Endodermal cell (in vitro differentiated cells): ENCODE results near the gene AXIN1. TPM values are rescaled to one million over a fixed set of nuclear protein-coding genes. Genes with fewer than 3 reads are reported as not detected.

Source experiments
- DNase-seq: peaks from one replicate; pipeline ENCODE4 v3.0.0-alpha.2; 2017
- H3K27ac ChIP-seq: 2 replicates; pipeline ENCODE4 v1.5.1; 2013; ENCODE audit warnings: mild to moderate bottlenecking, low read depth, low read length, moderate library complexity
- H3K27me3 ChIP-seq: 2 replicates; pipeline ENCODE4 v1.6.1; 2013; ENCODE audit warnings: mild to moderate bottlenecking, low read length, moderate library complexity; ENCODE audit not compliant: insufficient read depth, control insufficient read depth, poor library complexity, severe bottlenecking
- H3K36me3 ChIP-seq: 2 replicates; pipeline ENCODE4 v1.7.0; 2013; ENCODE audit warnings: mild to moderate bottlenecking, low read length, moderate library complexity; ENCODE audit not compliant: control insufficient read depth, insufficient read depth
- H3K4me1 ChIP-seq: one replicate; pipeline ENCODE4 v1.7.0; 2013; ENCODE audit warnings: low read length; ENCODE audit not compliant: control insufficient read depth, insufficient read depth
- H3K4me3 ChIP-seq: 2 replicates; pipeline ENCODE4 v1.5.1; 2013; ENCODE audit warnings: mild to moderate bottlenecking, low read length, moderate library complexity
- H3K9ac ChIP-seq: 2 replicates; pipeline ENCODE4 v1.6.1; 2013; ENCODE audit warnings: mild to moderate bottlenecking, low read length, moderate library complexity; ENCODE audit not compliant: poor library complexity, severe bottlenecking; ENCODE audit errors: extremely low read depth
- H3K9me3 ChIP-seq: 2 replicates; pipeline ENCODE4 v1.6.1; 2013; ENCODE audit warnings: mild to moderate bottlenecking, low read length, moderate library complexity; ENCODE audit not compliant: control insufficient read depth
- H3K27ac Mint-ChIP-seq: 2 replicates; pipeline ENCODE4 v1.8.0; 2020; ENCODE audit warnings: mixed read lengths
- H3K27me3 Mint-ChIP-seq: 2 replicates; pipeline ENCODE4 v1.8.0; 2021; ENCODE audit warnings: mild to moderate bottlenecking, mixed read lengths; ENCODE audit not compliant: insufficient read depth
- H3K36me3 Mint-ChIP-seq: 2 replicates; pipeline ENCODE4 v1.8.0; 2020; ENCODE audit warnings: low read depth, mixed read lengths
- H3K4me1 Mint-ChIP-seq: 2 replicates; pipeline ENCODE4 v1.8.0; 2020; ENCODE audit warnings: mixed read lengths
- H3K4me3 Mint-ChIP-seq: 2 replicates; pipeline ENCODE4 v1.8.0; 2020; ENCODE audit warnings: mild to moderate bottlenecking, moderate library complexity, mixed read lengths
- H3K9me3 Mint-ChIP-seq: 2 replicates; pipeline ENCODE4 v1.8.0; 2020; ENCODE audit warnings: mild to moderate bottlenecking, mixed read lengths
- WGBS, 2 experiments: methylation state at CpG; one replicate each; pipeline versions ENCODE4 v1.1.5 to v1.1.7; 2013; ENCODE audit warnings: missing lambda C conversion rate in 2 of 2, mixed read lengths in 1 of 2; ENCODE audit not compliant: insufficient coverage in 1 of 2, insufficient read length in 1 of 2; 5-methylcytosine and 5-hydroxymethylcytosine counted together
- total RNA-seq, 2 donors: library from RNA; stranded (reverse); fragmentation: NEBNext Ultra II Directional in 1 of 2; extraction: Animal tissue kit (Norgen Biotek cat#: 25700) in 1 of 2; gene quantifications; 2 replicates in 1 of 2; 3 replicates in 1 of 2; pipeline ENCODE4 v1.2.1, GENCODE V29; 2021
- TF ChIP-seq, protein P1 (sequence below): fragments of 200-600 bp; sonication (generic); conservative IDR thresholded peaks from 2 replicates; pipeline ENCODE4 v1.5.0; 2021; ENCODE audit warnings: antibody characterized with exemption, mild to moderate bottlenecking

The AXIN1 gene
- total RNA-seq, 2 donors from 2014 or later, result 36.5 to 37.3 TPM

GRCh38 chr16:254461-254860, 98.1 kb downstream of the AXIN1 start:
- peaks cover 10% of the 10 kb centered on the region for H3K4me1 Mint-ChIP-seq

DNA sequence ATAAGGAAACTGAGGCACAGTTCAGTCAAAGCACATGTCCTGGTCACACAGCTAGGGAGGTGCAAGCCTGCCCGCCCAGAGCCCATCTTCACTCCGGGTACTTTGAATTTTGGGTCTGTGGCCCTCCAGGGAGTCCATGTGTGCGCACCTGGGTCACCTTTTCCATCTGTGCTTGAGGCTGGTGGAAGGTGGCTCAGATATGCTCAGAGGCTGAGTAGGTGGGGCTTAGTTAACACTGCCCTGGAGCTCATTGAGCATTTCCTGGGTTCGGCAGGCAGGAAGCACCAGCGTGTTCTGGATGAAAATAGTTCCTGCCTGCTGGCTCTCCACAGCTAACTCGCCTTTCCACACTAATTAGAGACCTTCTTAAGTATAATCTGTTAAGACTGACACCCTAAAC, 98.7 kb downstream of the AXIN1 start:
- Mint-ChIP-seq H3K4me3 (no peak overlapping the region), H3K27ac (no peak overlapping the region), H3K4me1 (peaks cover 10% of the 10 kb centered on the region), H3K9me3 (no peaks in the 10 kb centered on the region), H3K27me3 (no peaks in the 10 kb centered on the region), H3K36me3 (peaks cover 53% of the 10 kb centered on the region)
- Histone ChIP-seq H3K27me3 (no peaks in the 10 kb centered on the region), H3K27ac (no peak overlapping the region), H3K36me3 (peaks cover 34% of the 10 kb centered on the region), H3K9me3 (no peaks in the 10 kb centered on the region), H3K4me1 (no peaks in the 10 kb centered on the region), H3K9ac (no peak overlapping the region), H3K4me3 (no peak overlapping the region)
- TF ChIP-seq, protein P1, sequence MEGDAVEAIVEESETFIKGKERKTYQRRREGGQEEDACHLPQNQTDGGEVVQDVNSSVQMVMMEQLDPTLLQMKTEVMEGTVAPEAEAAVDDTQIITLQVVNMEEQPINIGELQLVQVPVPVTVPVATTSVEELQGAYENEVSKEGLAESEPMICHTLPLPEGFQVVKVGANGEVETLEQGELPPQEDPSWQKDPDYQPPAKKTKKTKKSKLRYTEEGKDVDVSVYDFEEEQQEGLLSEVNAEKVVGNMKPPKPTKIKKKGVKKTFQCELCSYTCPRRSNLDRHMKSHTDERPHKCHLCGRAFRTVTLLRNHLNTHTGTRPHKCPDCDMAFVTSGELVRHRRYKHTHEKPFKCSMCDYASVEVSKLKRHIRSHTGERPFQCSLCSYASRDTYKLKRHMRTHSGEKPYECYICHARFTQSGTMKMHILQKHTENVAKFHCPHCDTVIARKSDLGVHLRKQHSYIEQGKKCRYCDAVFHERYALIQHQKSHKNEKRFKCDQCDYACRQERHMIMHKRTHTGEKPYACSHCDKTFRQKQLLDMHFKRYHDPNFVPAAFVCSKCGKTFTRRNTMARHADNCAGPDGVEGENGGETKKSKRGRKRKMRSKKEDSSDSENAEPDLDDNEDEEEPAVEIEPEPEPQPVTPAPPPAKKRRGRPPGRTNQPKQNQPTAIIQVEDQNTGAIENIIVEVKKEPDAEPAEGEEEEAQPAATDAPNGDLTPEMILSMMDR, result no peak
- 89 to 93% methylated on average over 5 to 6 of the region's 6 CpGs for WGBS, 2 experiments
- DNase-seq, result no peak

More at GRCh38 chr16:254461-254860, 98.1 kb downstream of the AXIN1 start:
- no peaks in the 10 kb centered on the region for H3K9me3 ChIP-seq
- Mint-ChIP-seq H3K36me3 (peaks cover 59% of the 10 kb centered on the region), H3K9me3 (no peaks in the 10 kb centered on the region), H3K27me3 (no peaks in the 10 kb centered on the region), H3K27ac (no peak overlapping the region), H3K4me3 (no peak overlapping the region)
- H3K9ac ChIP-seq, result no peak overlapping the region
- TF ChIP-seq, protein P1, result no peak
- H3K4me1 ChIP-seq, result no peaks in the 10 kb centered on the region
- no peak overlapping the region for H3K27ac ChIP-seq
- DNase-seq, result no peak
- WGBS, 2 experiments, result 93 to 95% methylated on average over 25 of the region's 25 CpGs
- no peak overlapping the region for H3K4me3 ChIP-seq
- no peaks in the 10 kb centered on the region for H3K27me3 ChIP-seq
- H3K36me3 ChIP-seq, result peaks cover 34% of the 10 kb centered on the region

GRCh38 chr16:252366-253337, 99.9 kb downstream of the AXIN1 start:
- Mint-ChIP-seq H3K27ac (no peak overlapping the region), H3K36me3 (peaks cover 54% of the 10 kb centered on the region), H3K27me3 (no peaks in the 10 kb centered on the region), H3K9me3 (no peaks in the 10 kb centered on the region), H3K4me3 (no peak overlapping the region), H3K4me1 (peaks cover 10% of the 10 kb centered on the region)
- no peak for DNase-seq
- no peaks in the 10 kb centered on the region for H3K9me3 ChIP-seq
- no peak overlapping the region for H3K27ac ChIP-seq
- H3K4me1 ChIP-seq, result no peaks in the 10 kb centered on the region
- H3K4me3 ChIP-seq, result no peak overlapping the region
- H3K9ac ChIP-seq, result no peak overlapping the region
- H3K27me3 ChIP-seq, result no peaks in the 10 kb centered on the region
- peaks cover 34% of the 10 kb centered on the region for H3K36me3 ChIP-seq
- TF ChIP-seq, protein P1, result no peak
- 93 to 94% methylated on average over 16 to 28 of the region's 30 CpGs for WGBS, 2 experiments
